Mesenchymal stem cell (in vitro differentiated cells and primary cell): ENCODE data around the gene MYL6.

ENCODE experiments used
- DNase-seq: peaks from one replicate; pipeline ENCODE4 v3.0.0-alpha.2; 2013
- H2AFZ ChIP-seq: one replicate; pipeline ENCODE4 v1.6.1; 2013; ENCODE audit warnings: low read depth, mild to moderate bottlenecking, control low read depth, inconsistent platforms, low read length, moderate library complexity
- H2AK5ac ChIP-seq: 2 replicates; pipeline ENCODE4 v1.6.1; 2013; ENCODE audit warnings: low read length, moderate library complexity, mild to moderate bottlenecking, inconsistent platforms; ENCODE audit not compliant: severe bottlenecking
- H2BK120ac ChIP-seq: one replicate; pipeline ENCODE4 v1.6.1; 2013; ENCODE audit warnings: low read depth, mild to moderate bottlenecking, inconsistent platforms, low read length, moderate library complexity
- H2BK12ac ChIP-seq, 2 experiments: one replicate each; pipeline ENCODE4 v1.6.1; 2013; ENCODE audit warnings: inconsistent platforms in 2 of 2, low read length in 2 of 2, mild to moderate bottlenecking in 2 of 2, moderate library complexity in 2 of 2, control low read depth in 1 of 2
- H2BK15ac ChIP-seq: one replicate; pipeline ENCODE4 v1.6.1; 2013; ENCODE audit warnings: mild to moderate bottlenecking, low read depth, inconsistent platforms; ENCODE audit not compliant: poor library complexity, severe bottlenecking
- H2BK5ac ChIP-seq: 2 replicates; pipeline ENCODE4 v1.6.1; 2013; ENCODE audit warnings: low read depth, mild to moderate bottlenecking, low read length, control low read depth, inconsistent platforms; ENCODE audit not compliant: poor library complexity, severe bottlenecking
- H3K14ac ChIP-seq, 2 experiments: one replicate each; pipeline ENCODE4 v1.6.1; 2013; ENCODE audit warnings: inconsistent platforms in 2 of 2, low read length in 2 of 2, control low read depth in 1 of 2, mild to moderate bottlenecking in 1 of 2, moderate library complexity in 1 of 2
- H3K18ac ChIP-seq, 2 experiments: one replicate each; pipeline ENCODE4 v1.6.1; 2013; ENCODE audit warnings: inconsistent platforms in 2 of 2, low read length in 2 of 2, control low read depth in 1 of 2, low read depth in 1 of 2, mild to moderate bottlenecking in 1 of 2
- H3K23ac ChIP-seq, 2 experiments: one replicate each; pipeline ENCODE4 v1.6.1; 2013; ENCODE audit warnings: inconsistent platforms in 2 of 2, low read length in 2 of 2, mild to moderate bottlenecking in 2 of 2, moderate library complexity in 2 of 2, control low read depth in 1 of 2
- H3K27ac ChIP-seq: 2 replicates; pipeline ENCODE4 v1.5.1; 2013; ENCODE audit warnings: mild to moderate bottlenecking, moderate library complexity, low read length, control low read depth, inconsistent platforms; ENCODE audit not compliant: poor library complexity, severe bottlenecking
- H3K27me3 ChIP-seq, 2 experiments: 2 replicates each; pipeline versions ENCODE4 v1.6.1 to v1.7.0; 2013; ENCODE audit warnings: low read length in 2 of 2, mild to moderate bottlenecking in 2 of 2, moderate library complexity in 2 of 2, control low read depth in 1 of 2, inconsistent platforms in 1 of 2; ENCODE audit not compliant: control insufficient read depth in 1 of 2, insufficient read depth in 1 of 2
- H3K36me3 ChIP-seq, 2 experiments: 2 replicates each; pipeline versions ENCODE4 v1.6.1 to v1.7.0; 2013; ENCODE audit warnings: low read length in 2 of 2, control low read depth in 1 of 2, inconsistent platforms in 1 of 2, low read depth in 1 of 2, mild to moderate bottlenecking in 1 of 2; ENCODE audit not compliant: insufficient read depth in 2 of 2, control insufficient read depth in 1 of 2
- H3K4ac ChIP-seq, 2 experiments: one replicate each; pipeline ENCODE4 v1.6.1; 2013; ENCODE audit warnings: inconsistent platforms in 2 of 2, low read length in 2 of 2, mild to moderate bottlenecking in 2 of 2, moderate library complexity in 2 of 2, control low read depth in 1 of 2, low read depth in 1 of 2
- H3K4me1 ChIP-seq: 2 replicates; pipeline ENCODE4 v1.6.1; 2013; ENCODE audit warnings: low read depth, low read length, control low read depth; ENCODE audit not compliant: control insufficient read depth, insufficient read depth
- H3K4me2 ChIP-seq: 2 replicates; pipeline ENCODE4 v1.6.1; 2013; ENCODE audit warnings: low read length, mild to moderate bottlenecking, inconsistent platforms; ENCODE audit not compliant: poor library complexity, severe bottlenecking
- H3K4me3 ChIP-seq, 2 experiments: 2 replicates each; pipeline versions ENCODE4 v1.5.1 to v1.7.0; 2013; ENCODE audit warnings: low read length in 2 of 2, mild to moderate bottlenecking in 2 of 2, control low read depth in 1 of 2, low read depth in 1 of 2; ENCODE audit not compliant: insufficient read depth in 1 of 2
- H3K79me1 ChIP-seq: replicated peaks from 2 replicates; pipeline ENCODE4 v1.6.1; 2013; ENCODE audit warnings: mild to moderate bottlenecking, control low read depth, low read length, inconsistent platforms; ENCODE audit not compliant: poor library complexity, severe bottlenecking
- H3K9ac ChIP-seq: 2 replicates; pipeline ENCODE4 v1.7.0; 2013; ENCODE audit warnings: mild to moderate bottlenecking, low read length, moderate library complexity
- H3K9me3 ChIP-seq: 2 replicates; pipeline ENCODE4 v1.7.0; 2013; ENCODE audit warnings: mild to moderate bottlenecking, low read length; ENCODE audit not compliant: control insufficient read depth
- H4K8ac ChIP-seq: one replicate; pipeline ENCODE4 v1.6.1; 2013; ENCODE audit warnings: inconsistent platforms, mild to moderate bottlenecking, low read length, moderate library complexity
- H4K91ac ChIP-seq: one replicate; pipeline ENCODE4 v1.6.1; 2013; ENCODE audit warnings: mild to moderate bottlenecking, low read length, inconsistent platforms
- WGBS: methylation state at CpG from one replicate; pipeline ENCODE4 v1.1.7; 2013; ENCODE audit warnings: mixed read lengths; 5-methylcytosine and 5-hydroxymethylcytosine counted together

The MYL6 gene

GRCh38 chr12:56163533-56164344 is 5.6 kb downstream of the MYL6 start:
- no peak overlapping the region for H3K14ac ChIP-seq
- no peak overlapping the region for H2BK120ac ChIP-seq
- H3K4ac ChIP-seq, result no peak overlapping the region
- peaks cover 80 to 90% of the 10 kb centered on the region in 2 experiments for H3K36me3 ChIP-seq
- no peak overlapping the region for H2BK5ac ChIP-seq
- peak overlapping the region; percentile 8 for H3K27ac ChIP-seq
- H3K23ac ChIP-seq, result no peak overlapping the region
- H3K27me3 ChIP-seq, result no peaks in the 10 kb centered on the region
- H3K79me1 ChIP-seq, result peaks cover 2% of the 10 kb centered on the region
- peaks cover 26% of the 10 kb centered on the region for H3K4me1 ChIP-seq
- no peak overlapping the region for H3K4me3 ChIP-seq
- H3K9ac ChIP-seq, result no peak overlapping the region
- H2AFZ ChIP-seq, result no peak overlapping the region
- no peak overlapping the region for H3K4me2 ChIP-seq
- H4K8ac ChIP-seq, result no peak overlapping the region
- H2BK15ac ChIP-seq, result no peak overlapping the region
- no peak for DNase-seq
- H3K9me3 ChIP-seq, result no peaks in the 10 kb centered on the region
- H4K91ac ChIP-seq, result no peak overlapping the region
- 82% methylated on average over 5 of the region's 11 CpGs for WGBS
- H2BK12ac ChIP-seq, result no peak overlapping the region
- H3K18ac ChIP-seq, result no peak overlapping the region
- H2AK5ac ChIP-seq, result no peak overlapping the region

GRCh38 chr12:56164345-56164729 is 6.2 kb downstream of the MYL6 start:
- Histone ChIP-seq H3K79me1 (peaks cover 2% of the 10 kb centered on the region), H3K18ac (no peak overlapping the region), H2BK5ac (no peak overlapping the region)

DNA sequence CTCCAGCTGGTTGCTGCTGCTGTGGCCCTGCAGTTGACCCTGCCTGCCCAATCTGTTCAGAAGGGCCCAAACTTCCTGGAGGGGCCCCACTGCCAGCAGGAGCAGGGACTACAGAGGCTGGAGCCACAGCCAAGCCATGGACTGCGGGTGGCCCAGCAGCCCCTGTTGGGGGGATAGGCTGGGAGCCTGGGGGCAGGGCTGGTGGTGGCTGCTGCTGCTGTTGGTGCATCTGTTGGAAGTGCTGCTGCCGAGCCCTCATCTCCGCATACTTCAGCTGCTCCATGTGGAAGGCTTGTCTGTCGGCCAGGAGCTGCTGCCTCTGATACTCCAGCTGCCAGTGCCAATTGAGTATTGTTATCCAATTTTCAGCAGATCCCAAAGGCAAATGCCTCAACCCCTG is 7.2 kb downstream of the MYL6 start:
- no peaks in the 10 kb centered on the region for H3K27me3 ChIP-seq
- no peak overlapping the region for H4K91ac ChIP-seq
- no peak overlapping the region for H2AK5ac ChIP-seq
- no peak overlapping the region for H3K4ac ChIP-seq
- DNase-seq, result no peak
- no peak overlapping the region for H2BK15ac ChIP-seq
- no peak overlapping the region for H3K14ac ChIP-seq
- H2AFZ ChIP-seq, result no peak overlapping the region
- H3K9me3 ChIP-seq, result no peaks in the 10 kb centered on the region
- H2BK120ac ChIP-seq, result no peak overlapping the region
- H3K4me2 ChIP-seq, result no peak overlapping the region
- peak overlapping the region; percentile 42 for H4K8ac ChIP-seq
- no peak overlapping the region for H3K9ac ChIP-seq
- H3K36me3 ChIP-seq, result peaks cover 85 to 95% of the 10 kb centered on the region in 2 experiments
- no peak overlapping the region for H3K23ac ChIP-seq
- H3K4me1 ChIP-seq, result peaks cover 23% of the 10 kb centered on the region
- no peak overlapping the region for H2BK12ac ChIP-seq
- WGBS, result 91% methylated on average over 4 of the region's 4 CpGs
- peak overlapping the region; percentile 9 for H3K27ac ChIP-seq
- no peak overlapping the region for H2BK5ac ChIP-seq
- H3K18ac ChIP-seq, result no peak overlapping the region
- peaks cover 2% of the 10 kb centered on the region for H3K79me1 ChIP-seq
- H3K4me3 ChIP-seq, result no peak overlapping the region

More at GRCh38 chr12:56164345-56164729, 6.2 kb downstream of the MYL6 start:
- no peak overlapping the region for H3K4me2 ChIP-seq
- peaks cover 85 to 95% of the 10 kb centered on the region in 2 experiments for H3K36me3 ChIP-seq
- no peak overlapping the region for H2AFZ ChIP-seq
- peak overlapping the region in 1 of 2 experiments; percentile 40 for H2BK12ac ChIP-seq
- H3K4me3 ChIP-seq, result no peak overlapping the region
- 98% methylated on average over 16 of the region's 17 CpGs for WGBS
- H2AK5ac ChIP-seq, result no peak overlapping the region
- no peak overlapping the region for H3K23ac ChIP-seq
- H4K91ac ChIP-seq, result no peak overlapping the region
- no peak for DNase-seq
- no peak overlapping the region for H3K4ac ChIP-seq
- no peak overlapping the region for H4K8ac ChIP-seq
- no peak overlapping the region for H2BK15ac ChIP-seq
- H3K27me3 ChIP-seq, result no peaks in the 10 kb centered on the region
- H3K27ac ChIP-seq, result no peak overlapping the region
- H3K9me3 ChIP-seq, result no peaks in the 10 kb centered on the region
- H2BK120ac ChIP-seq, result no peak overlapping the region
- peaks cover 26% of the 10 kb centered on the region for H3K4me1 ChIP-seq
- no peak overlapping the region for H3K9ac ChIP-seq
- H3K14ac ChIP-seq, result no peak overlapping the region

GRCh38 chr12:56169229-56169759 is 11.1 kb downstream of the MYL6 start:
- Histone ChIP-seq H3K4ac (no peak overlapping the region), H3K27ac (no peak overlapping the region), H2BK5ac (no peak overlapping the region), H3K9ac (no peak overlapping the region), H4K91ac (no peak overlapping the region), H2AFZ (no peak overlapping the region), H3K4me1 (peaks cover 7% of the 10 kb centered on the region), H3K9me3 (no peaks in the 10 kb centered on the region), H3K23ac (no peak overlapping the region), H4K8ac (no peak overlapping the region), H2BK120ac (no peak overlapping the region), H3K79me1 (peaks cover 14% of the 10 kb centered on the region), H3K14ac (no peak overlapping the region), H2BK15ac (no peak overlapping the region), H3K27me3 (no peaks in the 10 kb centered on the region), H3K18ac (no peak overlapping the region), H3K4me2 (no peak overlapping the region), H2AK5ac (no peak overlapping the region), H2BK12ac (no peak overlapping the region), H3K4me3 (peak overlapping the region in 1 of 2 experiments; percentile 8), H3K36me3 (peaks cover 89 to 93% of the 10 kb centered on the region in 2 experiments)
- WGBS, result 96% methylated on average over 11 of the region's 11 CpGs
- no peak for DNase-seq
